ENCODE measurements around the gene ITPRIP. TPM values are rescaled to one million over a fixed set of nuclear protein-coding genes. Genes with fewer than 3 reads are reported as not detected.

The ITPRIP gene
- polyA plus RNA-seq, 1 of the 3 experiments (the other 2 are of a cell fraction), result 22.1 TPM

DNA sequence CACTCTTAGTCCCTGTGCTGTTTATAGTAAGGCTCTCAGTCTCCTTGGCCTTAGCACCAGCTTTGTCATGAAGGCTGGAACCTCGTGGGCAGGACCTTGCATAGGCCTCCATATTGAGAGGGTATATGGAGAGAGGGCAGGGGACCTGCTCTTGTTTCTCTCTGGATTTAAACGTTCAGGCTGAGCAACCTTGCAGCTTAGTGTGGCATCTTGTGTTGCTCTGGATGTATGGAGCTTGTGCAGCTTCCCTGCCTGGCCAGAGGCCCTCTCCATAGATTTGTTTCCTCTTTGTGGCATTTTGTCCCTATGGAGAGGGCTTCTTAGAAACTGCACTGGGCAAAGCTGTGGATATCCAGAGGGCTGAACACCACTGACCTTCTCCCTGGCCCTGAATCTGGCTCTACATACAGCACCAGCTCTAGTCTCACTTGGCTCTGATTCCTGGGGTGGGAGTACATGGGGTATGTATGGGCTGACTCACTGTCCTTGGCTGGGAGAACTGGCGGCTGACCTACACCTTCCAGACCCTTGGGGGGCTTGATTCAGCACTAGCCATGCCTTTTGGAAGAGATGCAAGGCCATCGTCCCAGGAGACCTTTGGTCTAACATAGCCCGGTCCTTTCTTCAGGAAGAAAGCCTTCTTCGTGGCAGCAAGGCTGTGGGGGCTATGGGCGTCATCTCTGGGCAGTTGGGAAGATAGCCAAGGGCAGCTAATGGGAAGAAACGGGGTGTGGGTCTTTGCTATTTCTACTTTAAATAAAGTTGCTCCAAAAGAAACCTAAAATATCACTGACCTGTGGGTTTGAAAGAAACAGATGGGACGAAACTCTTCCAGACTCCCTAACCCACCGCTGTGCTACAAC is 30.5 kb downstream of the ITPRIP start:
- Histone ChIP-seq H3K9me3 (no peaks in the 10 kb centered on the region), H3K36me3 (replicated peaks in 1 of 2; ENCODE audit: control insufficient read depth in 1 of 2, insufficient read depth in 2 of 2, low read length in 1 of 2) (peaks cover 7 to 11% of the 10 kb centered on the region in 2 experiments), H2AFZ (ENCODE audit: low read depth) (no peak overlapping the region), H3K4me3 (ENCODE audit: low read depth in 2 of 2, low read length in 1 of 2) (no peak overlapping the region), H3K27ac (ENCODE audit: low read depth in 2 of 2, low read length in 1 of 2) (peak overlapping the region in 1 of 2 experiments; percentile 15; a peak in 1 of 4 replicates), H3K4me2 (no peak overlapping the region), H3F3A (replicated peaks; ENCODE audit: insufficient read depth) (peaks cover 24% of the 10 kb centered on the region), H3K9ac (no peak overlapping the region), H3K27me3 (ENCODE audit: insufficient read depth) (no peaks in the 10 kb centered on the region), H3K4me1 (ENCODE audit: control insufficient read depth in 1 of 2, insufficient read depth in 2 of 2, low read depth in 1 of 2, low read length in 1 of 2) (peaks cover 10 to 19% of the 10 kb centered on the region in 2 experiments; a peak in 3 of 4 replicates), H3K79me2 (ENCODE audit: insufficient read depth) (peaks cover 27% of the 10 kb centered on the region), H3K9me2 (no peaks in the 10 kb centered on the region), H4K20me1 (ENCODE audit: insufficient read depth) (peaks cover 5% of the 10 kb centered on the region; the same call in 1 of the 2 replicates)
- CTCF ChIA-PET, result interaction anchor here (1.0 to 10.3 kb wide), 7 partner anchors 8 to 44 kb away, joined by 3 to 152 read pairs (median 20); partner anchors contain the start of genes CFAP58 and ITPRIP
- WGBS (ENCODE audit: low lambda C conversion rate), result 93% methylated on average over 8 of the region's 10 CpGs
- TF ChIP-seq USF2 (IDR thresholded peaks at IDR 0.05; ENCODE audit: borderline replicate concordance, low read depth, low read length), result no peak
- no peak for TF ChIP-seq JUND (IDR thresholded peaks at IDR 0.05)
- TF ChIP-seq GATA2 (CRISPR knock-in tag; IDR thresholded peaks at IDR 0.05), result no peak
- POLR2A ChIA-PET, result no interaction called here
- no peak for DNase-seq

DNA sequence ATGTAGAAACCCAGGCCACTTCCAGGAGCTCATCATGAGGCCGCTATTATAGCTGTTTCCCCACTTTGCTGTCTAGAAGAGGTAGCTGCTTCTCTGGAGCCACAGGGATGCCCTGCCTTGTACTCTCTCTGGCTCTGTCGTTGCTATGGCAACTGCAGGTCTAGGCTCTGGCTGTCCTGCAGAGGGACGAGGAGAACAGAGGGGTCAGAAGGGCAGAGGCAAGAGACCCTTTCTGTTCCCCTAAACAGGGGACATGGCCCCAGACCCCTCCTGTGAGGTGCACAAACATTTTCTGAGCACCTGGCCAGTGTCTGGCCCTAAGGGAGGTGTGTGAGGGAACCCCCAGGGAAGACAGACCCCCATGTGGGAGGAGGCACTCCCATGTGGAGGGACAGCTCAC is 31.4 kb downstream of the ITPRIP start:
- DNase-seq, result peak; percentile 52
- Histone ChIP-seq H3K4me2 (no peak overlapping the region), H3K36me3 (replicated peaks in 1 of 2; ENCODE audit: control insufficient read depth in 1 of 2, insufficient read depth in 2 of 2, low read length in 1 of 2) (peaks cover 0 to 11% of the 10 kb centered on the region in 2 experiments), H3K27ac (ENCODE audit: low read depth in 2 of 2, low read length in 1 of 2) (no peak overlapping the region), H3K79me2 (ENCODE audit: insufficient read depth) (peaks cover 19% of the 10 kb centered on the region), H3K9me3 (no peaks in the 10 kb centered on the region), H4K20me1 (ENCODE audit: insufficient read depth) (0 out of 2 replicates have a peak, but pooled peaks cover 4% of the 10 kb centered on the region), H3F3A (replicated peaks; ENCODE audit: insufficient read depth) (peaks cover 24% of the 10 kb centered on the region), H3K9ac (no peak overlapping the region), H3K4me3 (ENCODE audit: low read depth in 2 of 2, low read length in 1 of 2) (no peak overlapping the region), H3K27me3 (ENCODE audit: insufficient read depth) (no peaks in the 10 kb centered on the region), H2AFZ (ENCODE audit: low read depth) (no peak overlapping the region), H3K4me1 (ENCODE audit: control insufficient read depth in 1 of 2, insufficient read depth in 2 of 2, low read depth in 1 of 2, low read length in 1 of 2) (peaks cover 10 to 19% of the 10 kb centered on the region in 2 experiments; a peak in 3 of 4 replicates), H3K9me2 (no peaks in the 10 kb centered on the region)
- 83% methylated on average over 3 of the region's 3 CpGs for WGBS (ENCODE audit: low lambda C conversion rate)
- ChIA-PET CTCF (interaction anchor here (0.7 to 10.3 kb wide), 12 partner anchors 9 to 316 kb away, joined by 3 to 152 read pairs (median 12); partner anchors contain the start of genes CFAP58 and ITPRIP), POLR2A (no interaction called here)
- TF ChIP-seq POLR2AphosphoS5 (IDR thresholded peaks at IDR 0.05; ENCODE audit: low read depth, low read length) (no peak), GABPA (IDR thresholded peaks at IDR 0.05; ENCODE audit: low read depth) (no peak), CTCF (IDR thresholded peaks at IDR 0.05) (no peak), MEF2A (IDR thresholded peaks at IDR 0.05; ENCODE audit: borderline replicate concordance, low read depth) (no peak), RXRA (IDR thresholded peaks at IDR 0.05; ENCODE audit: borderline replicate concordance, low read depth) (no peak), NFIC (IDR thresholded peaks at IDR 0.05; ENCODE audit: borderline replicate concordance) (no peak), REST (IDR thresholded peaks at IDR 0.05; ENCODE audit: low read depth, low read length) (no peak), RFX5 (IDR thresholded peaks at IDR 0.05; ENCODE audit: low read length) (no peak), YY1 (IDR thresholded peaks at IDR 0.05; ENCODE audit: low read depth) (no peak), RAD21 (IDR thresholded peaks at IDR 0.05; ENCODE audit: low read length) (no peak), SIN3A (IDR thresholded peaks at IDR 0.05; ENCODE audit: borderline replicate concordance, low read depth, low read length) (no peak), RCOR1 (IDR thresholded peaks at IDR 0.05; ENCODE audit: low read length) (no peak), GATA2 (CRISPR knock-in tag; IDR thresholded peaks at IDR 0.05) (no peak), USF2 (IDR thresholded peaks at IDR 0.05; ENCODE audit: borderline replicate concordance, low read depth, low read length) (no peak), TAF1 (IDR thresholded peaks at IDR 0.05; ENCODE audit: borderline replicate concordance, low read depth, low read length) (no peak), SMC3 (IDR thresholded peaks at IDR 0.05; ENCODE audit: low read depth, low read length) (no peak), TEAD4 (IDR thresholded peaks at IDR 0.05; ENCODE audit: borderline replicate concordance, insufficient read depth) (no peak)
- TF ChIP-seq, protein P1, sequence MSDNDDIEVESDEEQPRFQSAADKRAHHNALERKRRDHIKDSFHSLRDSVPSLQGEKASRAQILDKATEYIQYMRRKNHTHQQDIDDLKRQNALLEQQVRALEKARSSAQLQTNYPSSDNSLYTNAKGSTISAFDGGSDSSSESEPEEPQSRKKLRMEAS (IDR thresholded peaks at IDR 0.05; ENCODE audit: low read depth), result no peak

Data from SK-N-SH (cell line).